BJ (cell line): ENCODE results near the gene CNOT4. TPM values are rescaled to one million over a fixed set of nuclear protein-coding genes. Genes with fewer than 3 reads are reported as not detected.

Experiments used
- CTCF ChIA-PET: fragments of 350-600 bp; formaldehyde crosslinking; extraction: SDS; loops from one replicate; lab custom pipeline; 2021; ENCODE audit warnings: antibody characterized with exemption, inconsistent platforms; lab: Yijun Ruan, JAX
- POLR2A ChIA-PET: fragments of 300-600 bp; sonication (Branson Sonifier 250); formaldehyde crosslinking; extraction: SDS; loops from one replicate; lab custom pipeline; 2021; ENCODE audit warnings: antibody characterized with exemption; lab: Charles Lee
- DNase-seq: peaks from one replicate; pipeline ENCODE4 v3.0.0-alpha.2; 2011; ENCODE audit warnings: low read depth
- H3K27me3 ChIP-seq: 2 replicates; pipeline ENCODE4 v1.6.0; 2011; ENCODE audit warnings: low read length; ENCODE audit not compliant: control insufficient read depth, insufficient read depth
- H3K36me3 ChIP-seq: 2 replicates; pipeline ENCODE4 v1.5.1; 2011; ENCODE audit warnings: low read length; ENCODE audit not compliant: control insufficient read depth, insufficient read depth
- H3K4me3 ChIP-seq: 2 replicates; pipeline ENCODE4 v1.5.1; 2011; ENCODE audit warnings: low read depth, mild to moderate bottlenecking, control low read depth, low read length
- CTCF ChIP-seq: IDR thresholded peaks from 2 replicates; pipeline ENCODE4 v1.5.1; 2011; ENCODE audit warnings: low read depth, mild to moderate bottlenecking, control low read depth, inconsistent platforms, low read length, moderate library complexity; ENCODE audit not compliant: insufficient read depth
- polyA plus RNA-seq: library from polyadenylated mRNA; depleted of rRNA; stranded (reverse); fragments of >200 nt; gene quantifications from 2 replicates; pipeline ENCODE4 v1.2.3, GENCODE V29; 2011

Gene CNOT4
- polyA plus RNA-seq, 1 experiment, result 11.0 TPM

- no peak for TF ChIP-seq CTCF
- CTCF ChIA-PET, result interaction anchor here (0.5 kb wide), 1 partner anchor 125 kb away, joined by 3 read pairs; no protein-coding TSS in a partner anchor
- Histone ChIP-seq H3K4me3 (no peak overlapping the region), H3K36me3 (no peaks in the 10 kb centered on the region), H3K27me3 (no peaks in the 10 kb centered on the region)
- POLR2A ChIA-PET, result no interaction called here
- DNase-seq, result no peak
These were observed 17.8 kb downstream of the CNOT4 start for GRCh38 chr7:135492151-135492550.

- ChIA-PET CTCF (no interaction called here), POLR2A (no interaction called here)
- Histone ChIP-seq H3K27me3 (no peaks in the 10 kb centered on the region), H3K36me3 (no peaks in the 10 kb centered on the region), H3K4me3 (no peak overlapping the region)
- no peak for TF ChIP-seq CTCF
- no peak for DNase-seq
These were observed 19.1 kb downstream of the CNOT4 start for GRCh38 chr7:135490783-135491182.

GRCh38 chr7:135489791-135490190 is 20.1 kb downstream of the CNOT4 start:
- DNase-seq, result no peak
- no peaks in the 10 kb centered on the region for H3K36me3 ChIP-seq
- CTCF ChIA-PET, result interaction anchor here (0.9 kb wide), 1 partner anchor 9 kb away, joined by 3 read pairs; no protein-coding TSS in a partner anchor
- H3K4me3 ChIP-seq, result no peak overlapping the region
- TF ChIP-seq CTCF, result no peak
- H3K27me3 ChIP-seq, result no peaks in the 10 kb centered on the region
- POLR2A ChIA-PET, result no interaction called here

- H3K27me3 ChIP-seq, result no peaks in the 10 kb centered on the region
- no peak for TF ChIP-seq CTCF
- POLR2A ChIA-PET, result no interaction called here
- H3K4me3 ChIP-seq, result no peak overlapping the region
- CTCF ChIA-PET, result interaction anchor here (1.1 kb wide), 1 partner anchor 205 kb away, joined by 4 read pairs; no protein-coding TSS in a partner anchor
- DNase-seq, result peak; percentile 54
- H3K36me3 ChIP-seq, result no peaks in the 10 kb centered on the region
These were observed 23.5 kb downstream of the CNOT4 start for GRCh38 chr7:135486261-135486920.

GRCh38 chr7:135481598-135481979 is 28.3 kb downstream of the CNOT4 start:
- no peaks in the 10 kb centered on the region for H3K36me3 ChIP-seq
- ChIA-PET CTCF (interaction anchor here (0.6 kb wide), 1 partner anchor 1543 kb away, joined by 3 read pairs; no protein-coding TSS in a partner anchor), POLR2A (no interaction called here)
- no peak for DNase-seq
- H3K27me3 ChIP-seq, result no peaks in the 10 kb centered on the region
- no peak overlapping the region for H3K4me3 ChIP-seq
- TF ChIP-seq CTCF, result no peak
